NCI-H2029 (cell line): ENCODE data around the gene LNX1.
"Not testable (repeated sequence)": the region's sequence is repeated elsewhere in the genome, so short reads cannot be mapped to it uniquely, and the experiment has no call there.

Experiments
- DNase-seq: peaks from one replicate; lab custom pipeline; 2025; lab: John Stamatoyannopoulos, UW

The LNX1 gene

DNA sequence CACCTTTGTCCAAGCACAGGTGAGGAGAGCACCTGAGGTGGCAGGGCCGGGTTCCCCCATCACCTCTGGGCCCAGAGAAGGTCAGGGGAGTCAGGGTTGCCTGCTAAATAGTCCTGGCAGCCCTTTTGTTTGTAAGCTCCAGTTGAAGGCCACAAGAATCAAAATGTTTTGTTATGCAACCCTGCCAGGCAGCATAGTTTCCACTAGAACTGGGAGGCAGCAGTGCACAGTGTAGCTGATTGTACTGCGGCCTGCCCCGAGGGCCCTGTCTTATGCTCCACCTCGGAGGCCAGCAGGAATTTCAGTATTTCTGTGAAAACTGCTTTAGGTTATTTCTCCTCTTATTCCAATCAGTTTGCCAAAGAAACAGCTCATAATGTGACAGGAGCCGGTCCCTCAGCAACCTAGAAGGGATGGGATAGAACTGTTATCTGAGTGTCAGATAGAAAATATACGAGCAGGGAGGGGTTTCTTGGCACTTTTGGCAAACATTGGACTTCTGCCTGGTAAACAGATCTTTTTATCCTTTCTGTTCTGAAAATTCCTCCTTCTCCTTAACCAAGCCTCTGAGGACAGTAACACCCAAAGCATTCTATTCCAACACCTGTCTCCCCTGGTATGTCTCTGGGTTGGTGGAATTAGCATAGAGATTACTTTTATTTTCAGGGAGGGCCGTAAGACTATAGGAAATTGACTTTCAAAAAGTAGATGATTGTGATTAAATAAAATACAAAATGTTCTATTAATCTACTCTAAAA, 93.6 kb downstream of the LNX1 start:
- DNase-seq: no peak

DNA sequence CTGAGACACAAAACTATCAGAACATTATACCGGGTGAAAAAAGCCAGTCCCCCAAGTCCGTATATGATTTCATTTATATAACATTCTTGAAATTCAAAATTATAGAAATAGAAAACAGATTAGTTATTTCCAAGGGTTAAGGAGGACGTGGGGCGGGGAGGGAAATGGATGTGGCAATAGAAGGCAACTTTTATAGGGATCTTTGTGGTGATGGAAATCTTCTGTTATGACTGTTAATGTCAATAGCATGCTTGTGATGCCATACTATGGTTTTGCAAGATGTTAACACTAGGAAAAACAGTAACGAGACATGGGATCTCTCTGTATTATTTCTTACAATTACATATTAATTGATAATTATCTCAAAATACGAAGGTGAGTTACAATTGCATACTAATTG, 96.4 kb downstream of the LNX1 start:
- DNase-seq: no peak

DNA sequence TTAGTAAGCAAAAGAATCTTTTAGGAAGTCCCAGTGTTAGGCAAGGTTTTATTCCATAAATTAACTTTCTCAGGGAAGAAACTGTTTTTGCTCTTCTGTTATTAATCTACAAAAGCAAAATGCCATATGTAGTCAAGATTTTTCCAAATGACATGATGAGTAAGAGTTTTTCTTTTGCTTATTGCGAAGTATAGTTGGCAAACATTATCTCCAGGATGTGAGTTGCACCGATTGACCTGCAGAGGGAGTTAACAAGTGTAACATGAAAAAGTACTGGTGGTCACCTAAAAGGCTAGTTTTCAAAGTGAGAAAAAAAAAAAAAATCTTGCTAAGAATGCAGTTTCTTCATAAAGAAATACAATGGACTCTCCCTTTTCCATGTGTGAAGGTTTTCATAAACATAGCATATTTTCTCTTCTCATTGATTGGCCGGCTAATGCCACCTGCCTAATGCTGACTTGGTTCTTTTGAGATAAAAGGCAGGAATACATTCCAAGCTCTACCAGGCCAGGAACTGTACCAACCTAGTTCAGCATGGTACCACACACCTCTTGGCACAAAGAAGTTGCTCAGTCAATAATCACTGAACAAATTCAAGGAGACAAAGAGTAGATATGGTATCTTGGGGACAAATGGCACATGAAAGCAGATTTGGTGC, 100.2 kb downstream of the LNX1 start:
- DNase-seq: peak; percentile 1

DNA sequence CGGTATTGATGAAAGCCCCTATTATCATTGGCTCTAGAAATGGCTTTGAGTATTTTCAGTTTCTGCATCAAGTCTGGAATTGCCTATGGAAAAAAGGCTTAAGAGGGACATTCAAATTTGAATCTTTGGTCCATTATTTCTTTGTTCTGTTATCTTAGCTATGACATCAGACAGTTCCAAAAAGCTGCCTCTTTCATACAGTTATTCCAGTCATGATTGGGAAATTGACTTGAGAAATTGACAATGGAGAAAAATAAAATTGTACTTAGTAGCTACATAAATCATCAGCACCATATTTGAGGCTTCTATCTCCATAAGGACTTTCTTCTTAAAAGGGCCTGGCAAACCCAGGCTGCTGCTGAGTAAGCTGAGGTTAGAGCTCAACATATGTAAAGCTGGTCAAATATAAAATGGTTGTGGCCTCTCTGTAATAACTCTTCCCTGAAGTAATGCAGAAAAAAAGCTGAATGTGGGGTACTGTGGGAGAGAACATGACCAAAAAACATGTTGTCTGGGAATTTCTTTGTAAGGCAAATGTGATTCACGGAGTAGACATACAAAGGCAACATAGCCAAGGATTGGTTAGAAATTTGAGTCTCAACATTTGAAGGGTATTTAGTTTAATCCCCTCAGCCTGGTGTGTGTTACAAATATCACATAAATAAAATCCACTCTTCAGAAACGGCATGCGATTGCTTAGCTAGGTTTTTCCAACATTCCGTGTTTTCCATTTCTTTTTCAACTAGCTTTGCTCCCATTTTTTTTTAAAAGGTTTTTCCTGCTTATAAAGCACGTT, 100.9 kb downstream of the LNX1 start:
- DNase-seq: no peak

GRCh38 chr4:53489279-53489889, 101.9 kb downstream of the LNX1 start:
- DNase-seq: no peak

- no peak for DNase-seq
Measured at GRCh38 chr4:53487766-53488165, 103.5 kb downstream of the LNX1 start.

DNA sequence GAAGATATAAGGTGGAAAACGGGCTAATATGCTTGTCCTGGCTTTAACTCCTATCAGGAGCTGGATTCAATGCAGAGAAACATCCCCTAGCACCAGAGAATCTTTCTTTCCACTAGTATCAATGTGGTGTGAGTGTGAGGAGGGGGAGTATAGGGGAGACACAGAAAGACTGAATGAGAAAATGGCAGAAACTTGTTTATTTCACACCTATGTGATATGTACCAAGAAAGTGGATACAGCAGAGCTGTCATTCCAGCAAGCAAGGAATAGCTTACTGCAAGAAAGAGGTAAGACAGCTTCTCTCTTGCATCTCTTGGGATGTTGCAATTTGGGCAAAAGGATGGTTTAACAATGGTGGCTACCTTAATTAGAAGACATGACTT, 105.6 kb downstream of the LNX1 start:
- no peak for DNase-seq

GRCh38 chr4:53484911-53485657, 106.2 kb downstream of the LNX1 start:
- DNase-seq: no peak

- no peak for DNase-seq
Measured at GRCh38 chr4:53483250-53483649, 108.0 kb downstream of the LNX1 start.

- DNase-seq: no peak
Measured at GRCh38 chr4:53481586-53481985, 109.7 kb downstream of the LNX1 start.

DNA sequence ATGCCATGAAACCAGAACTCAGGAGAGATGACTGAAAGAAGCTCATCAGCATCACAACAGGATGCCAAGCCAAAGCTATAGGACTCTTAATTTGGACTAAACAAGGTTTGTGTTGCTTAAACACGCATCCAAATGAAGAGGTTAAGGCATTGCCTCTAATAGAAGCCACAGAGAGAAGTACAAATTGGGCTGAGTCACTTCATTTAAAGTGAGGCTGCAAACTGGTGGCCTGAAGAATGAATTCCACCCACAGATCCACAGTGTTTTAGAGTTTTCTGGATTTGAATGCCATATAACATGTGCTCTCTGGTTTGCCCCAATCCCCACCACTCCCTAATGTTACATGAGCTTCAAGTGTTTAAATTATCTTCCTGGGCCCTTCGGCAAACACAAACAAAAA, 110.4 kb downstream of the LNX1 start:
- DNase-seq: no peak

- no peak for DNase-seq
Measured at GRCh38 chr4:53479736-53480525, 111.4 kb downstream of the LNX1 start.

- no peak for DNase-seq
Measured at GRCh38 chr4:53478671-53479456, 112.4 kb downstream of the LNX1 start.

- DNase-seq: no peak
Measured at GRCh38 chr4:53477636-53478035, 113.7 kb downstream of the LNX1 start.

DNA sequence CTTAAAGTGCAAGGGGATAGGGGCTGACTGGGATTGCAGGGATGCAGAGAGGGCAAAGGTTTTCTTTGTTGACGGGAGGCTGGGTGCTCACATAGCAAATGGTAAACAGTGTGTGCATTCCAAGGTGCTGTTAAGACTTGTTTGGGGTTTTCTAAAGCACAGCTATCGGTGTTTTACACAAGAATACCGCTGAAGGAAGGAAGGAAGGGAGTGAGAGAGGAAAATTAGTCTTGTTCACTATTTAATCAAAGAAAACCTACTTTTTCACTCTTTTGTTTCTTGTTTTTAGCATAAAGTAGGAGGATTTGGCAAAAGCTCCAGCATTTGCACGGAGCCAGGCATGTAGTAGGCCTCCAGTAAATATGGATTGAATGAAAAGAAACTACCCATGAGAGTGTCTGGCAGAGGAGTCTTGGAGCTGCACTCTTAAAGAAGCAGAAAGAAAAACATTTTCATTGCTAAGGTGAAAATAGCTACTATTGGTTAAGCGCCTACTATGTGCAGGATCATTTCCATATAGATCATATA, 114.2 kb downstream of the LNX1 start:
- DNase-seq: no peak

GRCh38 chr4:53476232-53477037, 114.9 kb downstream of the LNX1 start:
- no peak for DNase-seq

DNA sequence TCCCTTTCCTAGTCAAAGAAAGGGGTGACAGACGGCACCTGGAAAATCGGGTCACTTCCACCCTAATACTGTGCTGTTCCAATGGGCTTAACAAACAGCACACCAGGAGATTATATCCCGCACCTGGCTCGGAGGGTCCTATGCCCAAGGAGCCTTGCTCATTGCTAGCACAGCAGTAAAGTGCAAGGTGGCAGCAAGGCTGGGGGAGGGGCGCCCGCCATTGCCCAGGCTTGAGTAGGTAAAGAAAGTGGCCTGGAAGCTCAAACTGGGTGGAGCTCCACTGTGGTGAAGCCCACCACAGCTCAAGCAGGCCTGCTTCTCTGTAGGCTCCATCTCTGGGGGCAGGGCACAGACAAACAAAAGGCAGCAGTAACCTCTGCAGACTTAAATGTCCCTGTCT, 124.7 kb downstream of the LNX1 start:
- DNase-seq: not testable (repeated sequence)

DNA sequence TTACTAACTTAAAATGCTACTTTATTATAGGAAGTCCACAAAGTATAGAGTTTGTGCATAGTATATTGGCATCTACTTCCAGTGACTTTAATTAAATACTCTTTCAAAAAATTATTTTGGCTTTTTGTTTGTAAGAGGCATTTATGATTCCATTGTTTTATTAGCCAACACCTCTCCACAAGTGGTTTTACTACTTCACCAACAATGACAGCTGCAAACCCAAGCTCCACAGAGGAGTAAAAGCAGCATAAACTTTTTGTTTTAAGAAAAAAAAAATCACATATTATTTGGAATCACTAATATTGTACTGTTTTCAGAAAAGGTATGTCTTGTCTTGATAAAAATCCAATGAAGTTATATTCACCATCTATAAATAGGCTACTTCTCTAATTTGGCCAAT, 125.4 kb downstream of the LNX1 start:
- DNase-seq: no peak

DNA sequence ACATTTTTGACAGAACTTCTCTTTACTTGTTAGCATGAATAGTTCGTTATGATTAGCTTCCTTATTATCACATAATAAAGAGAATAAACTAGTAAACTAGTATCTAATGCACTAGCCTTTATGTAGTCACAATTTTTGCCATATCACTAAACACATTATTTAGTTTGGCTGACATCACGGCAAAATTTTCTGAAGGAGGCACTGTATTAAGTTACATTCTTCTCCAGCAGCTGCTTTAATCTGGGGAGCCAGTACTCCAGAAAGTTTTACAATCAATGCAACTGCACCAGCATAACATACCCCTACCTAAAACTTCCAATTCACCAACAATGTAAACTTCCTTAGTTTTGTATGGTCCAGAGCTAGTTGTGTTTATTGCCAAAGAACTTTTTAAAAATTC, 126.0 kb downstream of the LNX1 start:
- no peak for DNase-seq
